Measurements from ENCODE around the gene TM9SF2. TPM values are rescaled to one million over a fixed set of nuclear protein-coding genes. Genes with fewer than 3 reads are reported as not detected.
"Not testable (repeated sequence)": the region's sequence is repeated elsewhere in the genome, so short reads cannot be mapped to it uniquely, and the experiment has no call there.

TM9SF2 gene
- total RNA-seq, 2 experiments from 2014 or later = 37.2 to 38.2 TPM

DNA sequence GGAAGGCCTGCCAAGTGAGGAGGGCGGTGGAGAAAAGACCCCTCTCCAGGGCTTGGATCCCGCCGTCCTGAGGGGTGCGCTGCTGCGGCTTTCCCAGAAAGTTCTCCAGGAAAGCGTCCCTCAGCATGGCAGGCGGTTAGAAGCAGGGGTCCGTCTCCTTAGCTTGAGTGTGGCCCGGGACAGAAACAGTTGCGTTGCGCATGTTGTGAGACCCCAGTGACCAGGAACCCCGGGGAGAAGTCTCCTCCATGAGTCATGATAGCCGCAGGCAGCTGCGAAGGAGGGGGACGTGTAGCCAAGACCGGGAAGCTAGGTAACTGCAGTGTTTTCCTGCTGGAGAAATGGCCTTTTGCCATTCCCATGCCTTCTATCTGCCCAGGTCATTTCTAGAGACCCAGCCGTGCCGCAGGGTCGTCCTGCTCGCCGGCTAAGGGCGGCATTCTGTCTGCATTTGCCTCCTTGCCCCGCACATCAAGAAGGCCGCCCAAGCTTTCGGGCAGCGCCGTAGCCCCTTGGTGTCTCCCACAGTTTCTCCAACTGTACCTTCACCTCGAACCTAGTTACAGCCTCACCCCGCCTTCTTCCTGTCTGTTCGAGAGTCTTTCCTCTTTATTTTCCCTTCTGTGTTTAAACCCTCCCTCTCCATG is 64.3 kb downstream of the TM9SF2 start:
- H3K9me3 Mint-ChIP-seq = peaks cover 2% of the 10 kb centered on the region
- TF ChIP-seq, protein P1, sequence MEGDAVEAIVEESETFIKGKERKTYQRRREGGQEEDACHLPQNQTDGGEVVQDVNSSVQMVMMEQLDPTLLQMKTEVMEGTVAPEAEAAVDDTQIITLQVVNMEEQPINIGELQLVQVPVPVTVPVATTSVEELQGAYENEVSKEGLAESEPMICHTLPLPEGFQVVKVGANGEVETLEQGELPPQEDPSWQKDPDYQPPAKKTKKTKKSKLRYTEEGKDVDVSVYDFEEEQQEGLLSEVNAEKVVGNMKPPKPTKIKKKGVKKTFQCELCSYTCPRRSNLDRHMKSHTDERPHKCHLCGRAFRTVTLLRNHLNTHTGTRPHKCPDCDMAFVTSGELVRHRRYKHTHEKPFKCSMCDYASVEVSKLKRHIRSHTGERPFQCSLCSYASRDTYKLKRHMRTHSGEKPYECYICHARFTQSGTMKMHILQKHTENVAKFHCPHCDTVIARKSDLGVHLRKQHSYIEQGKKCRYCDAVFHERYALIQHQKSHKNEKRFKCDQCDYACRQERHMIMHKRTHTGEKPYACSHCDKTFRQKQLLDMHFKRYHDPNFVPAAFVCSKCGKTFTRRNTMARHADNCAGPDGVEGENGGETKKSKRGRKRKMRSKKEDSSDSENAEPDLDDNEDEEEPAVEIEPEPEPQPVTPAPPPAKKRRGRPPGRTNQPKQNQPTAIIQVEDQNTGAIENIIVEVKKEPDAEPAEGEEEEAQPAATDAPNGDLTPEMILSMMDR (IDR thresholded peaks at IDR 0.05) = no peak
- no peaks in the 10 kb centered on the region for H3K27me3 ChIP-seq (ENCODE audit: control insufficient read depth in 1 of 2, insufficient read depth in 2 of 2, low read length in 2 of 2)
- H3K27ac ChIP-seq (ENCODE audit: low read depth in 1 of 2, low read length in 2 of 2) = no peak overlapping the region
- ChIA-PET CTCF (no interaction called here), POLR2A (no interaction called here)
- no peaks in the 10 kb centered on the region for H3K27me3 Mint-ChIP-seq
- intact Hi-C loops (cut with DNase I, micrococcal nuclease) = no loop called here
- H3K36me3 Mint-ChIP-seq (ENCODE audit: low read depth) = peaks cover 65% of the 10 kb centered on the region
- no peak overlapping the region for H3K4me3 Mint-ChIP-seq
- DNase-seq (no peak), ATAC-seq (ENCODE audit: poor library complexity) (no peak)
- peaks cover 6% of the 10 kb centered on the region for H3K4me1 ChIP-seq (ENCODE audit: insufficient read depth, low read length)
- no peak overlapping the region for H3K27ac Mint-ChIP-seq
- peaks cover 5% of the 10 kb centered on the region for H3K4me1 Mint-ChIP-seq (ENCODE audit: low read depth)
- H3K9me3 ChIP-seq (ENCODE audit: control insufficient read depth in 1 of 2, insufficient read depth in 1 of 2, low read length in 2 of 2) = peaks cover 14 to 22% of the 10 kb centered on the region in 2 experiments
- peak overlapping the region; percentile 35 for H3K4me3 ChIP-seq (ENCODE audit: low read length)
- peaks cover 17% of the 10 kb centered on the region for H3K36me3 ChIP-seq (ENCODE audit: insufficient read depth, low read length)

DNA sequence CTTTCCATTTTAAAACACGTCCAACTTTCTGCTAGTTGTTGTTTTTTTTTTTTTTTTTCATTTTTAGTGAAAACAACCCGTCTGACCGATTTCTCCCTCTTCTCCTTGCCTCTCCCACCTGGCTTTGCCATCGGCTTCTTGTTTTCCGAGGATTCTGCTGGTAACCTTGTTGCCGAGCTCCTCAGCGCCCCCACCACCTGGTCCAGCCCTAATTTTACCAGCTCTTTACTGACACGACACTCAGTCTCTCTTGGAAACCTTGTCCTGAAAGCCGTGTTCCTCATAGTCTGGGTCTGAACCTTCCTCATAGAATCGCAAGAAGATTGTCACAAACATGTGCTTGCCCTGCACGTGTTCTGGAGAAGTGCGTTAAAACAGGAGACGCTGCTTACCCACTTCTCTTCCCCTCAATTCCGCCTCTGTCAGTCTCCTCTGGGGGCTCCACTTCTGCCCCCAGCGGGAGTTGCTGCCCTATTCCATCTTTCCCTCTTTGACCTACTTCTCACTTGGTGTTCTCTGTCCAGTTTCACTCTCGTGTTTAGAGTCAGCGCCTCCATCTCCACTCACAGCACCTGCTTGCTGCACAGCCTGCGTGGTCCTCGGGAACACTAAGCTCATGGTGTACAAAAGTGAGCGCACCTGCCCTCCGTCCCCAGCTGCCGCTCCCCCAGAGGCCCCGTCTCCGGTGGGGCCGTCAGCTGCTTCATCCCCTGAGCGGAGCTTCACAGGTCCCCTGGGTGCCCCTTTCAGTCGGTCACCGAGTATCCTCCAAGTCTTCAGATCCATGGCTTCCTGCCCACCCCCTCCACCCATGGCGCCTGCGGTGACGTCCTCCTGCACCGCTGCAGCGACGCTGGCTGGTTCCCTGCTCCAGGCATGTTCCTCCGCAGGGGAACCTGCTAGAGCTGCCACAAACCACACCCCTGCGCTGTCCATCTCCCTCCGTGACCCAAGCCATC is 65.1 kb downstream of the TM9SF2 start:
- no peaks in the 10 kb centered on the region for H3K27me3 ChIP-seq (ENCODE audit: control insufficient read depth in 1 of 2, insufficient read depth in 2 of 2, low read length in 2 of 2)
- Mint-ChIP-seq H3K27me3 (no peaks in the 10 kb centered on the region), H3K36me3 (ENCODE audit: low read depth) (peaks cover 57% of the 10 kb centered on the region), H3K4me3 (peak overlapping the region; percentile 47), H3K9me3 (peaks cover 2% of the 10 kb centered on the region), H3K4me1 (ENCODE audit: low read depth) (peaks cover 5% of the 10 kb centered on the region), H3K27ac (no peak overlapping the region)
- no peak for ATAC-seq (ENCODE audit: poor library complexity)
- H3K36me3 ChIP-seq (ENCODE audit: insufficient read depth, low read length) = peaks cover 10% of the 10 kb centered on the region
- intact Hi-C loops (cut with DNase I, micrococcal nuclease) = no loop called here
- ChIA-PET CTCF (interaction anchor here (0.5 kb wide), 1 partner anchor 39 kb away, joined by 3 read pairs; no protein-coding TSS in a partner anchor), POLR2A (no interaction called here)
- H3K27ac ChIP-seq (ENCODE audit: low read depth in 1 of 2, low read length in 2 of 2) = no peak overlapping the region
- H3K4me3 ChIP-seq (ENCODE audit: low read length) = peak overlapping the region; percentile 35
- H3K4me1 ChIP-seq (ENCODE audit: insufficient read depth, low read length) = peaks cover 6% of the 10 kb centered on the region
- H3K9me3 ChIP-seq (ENCODE audit: control insufficient read depth in 1 of 2, insufficient read depth in 1 of 2, low read length in 2 of 2) = peaks cover 14 to 22% of the 10 kb centered on the region in 2 experiments
- TF ChIP-seq, protein P1 (IDR thresholded peaks at IDR 0.05) = no peak
- DNase-seq = no peak

DNA sequence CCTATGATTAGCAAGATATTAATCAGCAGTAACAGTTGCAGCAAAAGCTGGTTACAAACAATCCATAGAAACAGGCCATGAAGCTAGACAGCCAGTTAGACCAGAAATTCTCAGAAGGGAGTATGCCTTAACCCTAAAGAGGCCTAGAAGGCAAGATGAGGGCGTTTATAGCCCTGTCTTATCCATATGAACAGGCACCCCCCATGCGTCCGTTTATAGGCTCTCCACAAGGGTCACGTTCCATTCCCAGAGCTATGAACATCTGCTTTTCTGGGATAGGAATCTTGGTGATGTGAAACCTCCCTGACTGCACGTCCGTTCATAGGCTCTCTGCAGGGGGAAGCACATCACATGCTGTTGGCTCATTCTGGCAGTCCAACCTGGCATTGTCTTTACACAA is 67.6 kb downstream of the TM9SF2 start:
- DNase-seq; H3K27me3 Mint-ChIP-seq; H3K4me3 ChIP-seq (ENCODE audit: low read length); POLR2A ChIA-PET; H3K27me3 ChIP-seq (ENCODE audit: control insufficient read depth in 1 of 2, insufficient read depth in 2 of 2, low read length in 2 of 2); H3K9me3 Mint-ChIP-seq; H3K36me3 ChIP-seq (ENCODE audit: insufficient read depth, low read length); intact Hi-C loops (cut with DNase I, micrococcal nuclease); H3K4me3 Mint-ChIP-seq; ATAC-seq (ENCODE audit: poor library complexity); H3K4me1 Mint-ChIP-seq (ENCODE audit: low read depth); H3K27ac ChIP-seq (ENCODE audit: low read depth in 1 of 2, low read length in 2 of 2); H3K27ac Mint-ChIP-seq; CTCF ChIA-PET; H3K4me1 ChIP-seq (ENCODE audit: insufficient read depth, low read length): not testable (repeated sequence)
- peaks cover 33% of the 10 kb centered on the region for H3K36me3 Mint-ChIP-seq (ENCODE audit: low read depth)
- H3K9me3 ChIP-seq (ENCODE audit: control insufficient read depth in 1 of 2, insufficient read depth in 1 of 2, low read length in 2 of 2) = peaks cover 14 to 22% of the 10 kb centered on the region in 2 experiments

Measured in CD4-positive, alpha-beta T cell (primary cell).